ENCODE results near the gene ATP2A1.

DNA sequence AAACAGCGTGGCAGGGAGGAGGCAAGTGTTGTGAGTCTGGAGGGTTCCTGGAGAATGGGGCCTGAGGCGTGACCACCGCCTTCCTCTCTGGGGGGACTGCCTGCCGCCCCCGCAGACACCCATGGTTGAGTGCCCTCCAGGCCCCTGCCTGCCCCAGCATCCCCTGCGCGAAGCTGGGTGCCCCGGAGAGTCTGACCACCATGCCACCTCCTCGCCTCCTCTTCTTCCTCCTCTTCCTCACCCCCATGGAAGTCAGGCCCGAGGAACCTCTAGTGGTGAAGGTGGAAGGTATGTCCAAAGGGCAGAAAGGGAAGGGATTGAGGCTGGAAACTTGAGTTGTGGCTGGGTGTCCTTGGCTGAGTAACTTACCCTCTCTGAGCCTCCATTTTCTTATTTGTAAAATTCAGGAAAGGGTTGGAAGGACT lies 53.5 kb downstream of the ATP2A1 start, which contains the start of gene CD19:
- TF ChIP-seq EP300 (IDR thresholded peaks at IDR 0.05; ENCODE audit: borderline replicate concordance): no peak
- no peak for TF ChIP-seq FOXM1 (IDR thresholded peaks at IDR 0.05; ENCODE audit: borderline replicate concordance, low read depth)
- TF ChIP-seq CEBPB (IDR thresholded peaks at IDR 0.05): no peak
- TF ChIP-seq CREB1 (IDR thresholded peaks at IDR 0.05; ENCODE audit: low read depth): no peak
- no peak for TF ChIP-seq EGR1 (IDR thresholded peaks at IDR 0.05)
- TF ChIP-seq RAD21 (IDR thresholded peaks at IDR 0.05; ENCODE audit: low read depth): no peak
- TF ChIP-seq, protein P1, sequence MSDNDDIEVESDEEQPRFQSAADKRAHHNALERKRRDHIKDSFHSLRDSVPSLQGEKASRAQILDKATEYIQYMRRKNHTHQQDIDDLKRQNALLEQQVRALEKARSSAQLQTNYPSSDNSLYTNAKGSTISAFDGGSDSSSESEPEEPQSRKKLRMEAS (IDR thresholded peaks at IDR 0.05): no peak
- TF ChIP-seq, protein P2, sequence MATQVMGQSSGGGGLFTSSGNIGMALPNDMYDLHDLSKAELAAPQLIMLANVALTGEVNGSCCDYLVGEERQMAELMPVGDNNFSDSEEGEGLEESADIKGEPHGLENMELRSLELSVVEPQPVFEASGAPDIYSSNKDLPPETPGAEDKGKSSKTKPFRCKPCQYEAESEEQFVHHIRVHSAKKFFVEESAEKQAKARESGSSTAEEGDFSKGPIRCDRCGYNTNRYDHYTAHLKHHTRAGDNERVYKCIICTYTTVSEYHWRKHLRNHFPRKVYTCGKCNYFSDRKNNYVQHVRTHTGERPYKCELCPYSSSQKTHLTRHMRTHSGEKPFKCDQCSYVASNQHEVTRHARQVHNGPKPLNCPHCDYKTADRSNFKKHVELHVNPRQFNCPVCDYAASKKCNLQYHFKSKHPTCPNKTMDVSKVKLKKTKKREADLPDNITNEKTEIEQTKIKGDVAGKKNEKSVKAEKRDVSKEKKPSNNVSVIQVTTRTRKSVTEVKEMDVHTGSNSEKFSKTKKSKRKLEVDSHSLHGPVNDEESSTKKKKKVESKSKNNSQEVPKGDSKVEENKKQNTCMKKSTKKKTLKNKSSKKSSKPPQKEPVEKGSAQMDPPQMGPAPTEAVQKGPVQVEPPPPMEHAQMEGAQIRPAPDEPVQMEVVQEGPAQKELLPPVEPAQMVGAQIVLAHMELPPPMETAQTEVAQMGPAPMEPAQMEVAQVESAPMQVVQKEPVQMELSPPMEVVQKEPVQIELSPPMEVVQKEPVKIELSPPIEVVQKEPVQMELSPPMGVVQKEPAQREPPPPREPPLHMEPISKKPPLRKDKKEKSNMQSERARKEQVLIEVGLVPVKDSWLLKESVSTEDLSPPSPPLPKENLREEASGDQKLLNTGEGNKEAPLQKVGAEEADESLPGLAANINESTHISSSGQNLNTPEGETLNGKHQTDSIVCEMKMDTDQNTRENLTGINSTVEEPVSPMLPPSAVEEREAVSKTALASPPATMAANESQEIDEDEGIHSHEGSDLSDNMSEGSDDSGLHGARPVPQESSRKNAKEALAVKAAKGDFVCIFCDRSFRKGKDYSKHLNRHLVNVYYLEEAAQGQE (IDR thresholded peaks at IDR 0.05; ENCODE audit: low read depth): no peak
- TF ChIP-seq USF1 (IDR thresholded peaks at IDR 0.05): no peak
- no peak for TF ChIP-seq NFIC (IDR thresholded peaks at IDR 0.05)
- TF ChIP-seq TAF1 (IDR thresholded peaks at IDR 0.05; ENCODE audit: low read depth): no peak
